Retina (tissue), 1 donor: ENCODE data around the gene AURKAIP1.
"Not testable (repeated sequence)": the region's sequence is repeated elsewhere in the genome, so short reads cannot be mapped to it uniquely, and the experiment has no call there.

Experiments used
- DNase-seq: peaks from one replicate; pipeline ENCODE4 v3.0.0-alpha.2; 2016

AURKAIP1 gene

GRCh38 chr1:1406101-1406820, 31.3 kb upstream of the AURKAIP1 start:
- no peak for DNase-seq

DNA sequence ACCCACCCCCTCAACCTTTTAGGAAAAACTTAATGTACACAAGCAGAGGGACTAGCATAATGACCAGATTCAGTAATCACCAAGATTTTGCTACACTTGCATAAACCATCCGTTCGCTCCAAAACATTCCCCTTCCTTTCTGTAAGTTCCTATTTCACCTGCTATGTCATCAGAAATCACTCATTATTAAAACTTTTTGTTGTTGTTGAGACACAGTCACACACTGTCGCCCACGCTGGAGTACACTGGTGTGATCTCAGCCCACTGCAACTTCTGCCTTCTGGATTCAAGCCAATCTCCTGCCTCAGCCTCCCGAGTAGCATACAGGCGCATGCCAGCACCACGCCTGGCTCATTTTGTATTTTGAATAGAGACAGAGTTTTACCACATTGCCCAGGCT, 28.6 kb upstream of the AURKAIP1 start:
- no peak for DNase-seq

DNA sequence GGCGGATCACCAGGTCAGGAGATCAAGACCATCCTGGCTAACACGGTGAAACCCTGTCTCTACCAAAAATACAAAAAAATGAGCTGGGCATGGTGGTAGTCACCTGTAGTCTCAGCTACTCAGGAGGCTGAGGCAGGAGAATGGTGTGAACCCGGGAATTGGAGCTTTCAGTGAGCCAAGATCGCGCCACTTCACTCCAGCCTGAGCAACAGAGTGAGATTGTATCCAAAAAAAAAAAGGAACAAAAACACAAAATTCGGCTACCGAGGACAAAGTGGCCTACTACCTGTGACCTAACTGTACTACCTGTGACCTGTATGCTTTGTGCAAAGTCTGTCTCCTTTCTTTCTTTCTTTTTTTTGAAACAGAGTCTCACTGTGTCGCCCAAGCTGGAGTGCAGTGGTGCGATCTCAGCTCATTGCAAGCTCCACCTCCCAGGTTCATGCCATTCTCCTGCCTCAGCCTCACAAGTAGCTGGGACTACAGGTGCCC, 27.9 kb upstream of the AURKAIP1 start:
- DNase-seq: not testable (repeated sequence)

DNA sequence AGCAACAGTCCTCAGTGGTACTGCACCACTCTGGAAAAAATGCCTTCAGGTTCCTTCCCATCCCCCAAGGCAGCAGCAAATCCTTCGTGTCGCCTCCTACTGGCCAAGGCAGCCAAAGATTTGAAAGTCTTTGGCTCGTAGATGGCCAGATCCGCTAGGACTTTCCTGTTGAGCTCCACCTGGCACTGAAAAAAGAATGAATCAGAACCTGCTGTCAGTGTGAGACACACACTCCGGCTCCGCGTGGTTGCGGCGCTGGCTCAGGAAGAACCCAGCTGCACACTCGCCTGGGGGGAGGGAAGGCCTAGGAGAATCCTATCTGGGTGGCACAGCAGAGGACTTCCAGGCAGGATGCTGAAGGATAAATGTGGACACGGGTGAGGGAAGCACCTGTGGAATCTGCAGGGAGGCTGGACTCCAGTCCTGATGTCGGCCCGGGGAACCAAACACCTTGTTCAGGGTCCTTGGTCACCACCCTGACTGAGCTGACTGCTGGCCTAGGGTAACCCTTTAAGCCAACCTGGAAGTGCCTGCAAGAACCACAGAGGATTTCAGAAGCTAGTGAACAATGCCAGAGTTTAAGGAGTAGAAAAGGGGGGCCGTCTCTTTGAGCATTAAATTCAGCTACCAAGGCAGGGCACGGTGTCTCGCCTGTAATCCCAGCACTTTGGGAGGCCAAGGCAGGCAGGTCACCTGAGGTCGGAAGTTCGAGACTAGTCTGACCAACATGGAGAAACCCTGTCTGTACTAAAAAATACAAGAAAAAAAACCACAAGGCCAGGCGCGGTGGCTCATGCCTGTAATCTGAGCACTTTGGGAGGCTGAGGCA, 27.3 kb upstream of the AURKAIP1 start:
- DNase-seq: no peak

GRCh38 chr1:1401457-1402010, 26.5 kb upstream of the AURKAIP1 start:
- no peak for DNase-seq

- DNase-seq: no peak
Measured at GRCh38 chr1:1400576-1401456, 25.8 kb upstream of the AURKAIP1 start.

GRCh38 chr1:1399872-1400575, 25.0 kb upstream of the AURKAIP1 start:
- DNase-seq: no peak

DNA sequence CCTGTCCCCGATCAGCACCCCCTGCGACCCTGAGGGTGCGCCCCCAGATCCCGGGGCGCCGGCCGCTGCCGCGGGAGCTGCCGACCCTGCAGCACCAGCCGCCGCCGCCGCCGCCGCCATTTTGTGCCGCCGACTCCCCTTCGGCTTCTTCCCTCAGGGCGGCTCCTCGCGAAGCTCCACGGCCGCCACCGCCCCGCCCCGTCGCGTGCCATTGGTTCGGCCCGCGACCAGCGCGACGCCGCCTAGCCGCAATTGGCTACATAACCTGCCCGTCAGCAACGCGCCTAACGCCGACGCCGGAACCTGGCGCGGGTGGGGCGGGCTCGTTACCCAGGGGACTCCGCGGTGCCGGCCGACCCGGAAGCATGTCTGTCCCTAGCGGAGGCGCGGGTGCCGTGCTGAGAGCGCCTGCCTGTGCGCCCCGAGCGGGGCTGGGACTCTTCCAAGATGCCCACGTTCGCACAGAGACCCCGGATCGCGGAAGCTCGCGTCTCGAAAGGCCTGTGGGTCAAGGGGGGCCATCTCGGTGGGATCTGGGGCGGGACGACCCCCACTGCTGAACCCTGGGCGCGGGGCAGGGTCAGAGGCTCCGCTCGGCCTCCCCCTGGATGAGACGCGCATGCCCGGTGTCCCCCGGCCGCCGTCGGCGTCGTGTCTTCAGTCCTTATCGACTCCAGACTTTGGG, 24.3 kb upstream of the AURKAIP1 start, which contains the start of gene CCNL2:
Gene CCNL2, minus strand, starts transcription at position 149 of the 685 bp plus-strand sequence. Its CDS starts 29 bp downstream, at position 120.
- peak; percentile 99 for DNase-seq

GRCh38 chr1:1398677-1399186, 23.7 kb upstream of the AURKAIP1 start:
- no peak for DNase-seq

DNA sequence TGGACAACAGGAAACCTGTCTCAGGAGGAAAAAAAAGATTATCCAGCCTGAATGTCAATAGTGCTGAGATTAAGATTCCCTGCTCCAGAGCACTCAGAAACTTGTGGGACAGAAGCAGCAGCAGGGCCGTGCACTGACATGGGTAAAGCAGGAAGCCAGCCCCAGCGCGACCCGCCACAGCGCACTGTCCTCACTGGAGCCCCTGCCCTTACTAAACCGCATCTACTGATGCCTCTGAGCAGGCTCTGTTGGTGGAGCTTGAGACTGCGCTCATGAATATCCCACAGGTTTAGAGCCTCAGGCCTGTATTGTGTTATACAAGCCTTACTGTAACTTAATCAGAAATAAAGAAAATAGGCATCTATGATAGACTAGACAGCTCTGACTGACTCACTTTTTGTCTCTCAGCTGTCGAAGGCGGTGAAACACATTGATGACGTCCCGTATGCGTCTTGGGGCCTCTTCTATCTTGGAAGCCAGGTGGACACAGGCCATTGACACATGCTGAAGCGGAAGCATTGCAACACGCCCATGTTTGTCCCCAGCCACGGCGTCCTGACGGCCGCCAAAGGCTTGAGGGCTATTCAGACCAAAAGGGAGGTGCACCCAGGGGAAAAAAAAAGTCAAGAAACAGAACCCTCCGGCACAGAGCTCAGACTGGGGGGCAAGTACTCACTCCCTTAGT, 23.0 kb upstream of the AURKAIP1 start:
- DNase-seq: no peak

- DNase-seq: no peak
Measured at GRCh38 chr1:1395166-1395565, 20.2 kb upstream of the AURKAIP1 start.

- no peak for DNase-seq
Measured at GRCh38 chr1:1394116-1394515, 19.1 kb upstream of the AURKAIP1 start.

GRCh38 chr1:1393428-1393827, 18.4 kb upstream of the AURKAIP1 start:
- DNase-seq: no peak

DNA sequence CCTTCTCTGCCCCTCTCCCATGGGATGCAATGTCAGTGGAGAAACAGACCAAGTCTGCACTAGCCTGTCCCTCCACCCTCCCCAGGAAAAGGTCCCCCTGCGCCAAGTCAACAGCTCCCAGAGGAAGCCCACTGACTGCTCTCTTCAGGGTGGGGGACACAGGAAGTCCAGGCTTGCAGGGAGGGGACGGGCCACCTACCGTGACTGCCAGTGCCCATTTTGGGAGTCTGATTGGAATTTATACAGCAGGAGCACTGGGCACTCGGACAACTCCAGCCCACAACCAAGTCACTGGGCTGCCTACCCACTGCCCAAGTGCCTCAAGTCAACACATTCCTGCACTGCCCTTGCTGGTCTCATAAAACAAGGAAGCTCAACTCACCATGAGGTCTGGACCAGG, 18.0 kb upstream of the AURKAIP1 start:
- no peak for DNase-seq

- DNase-seq: no peak
Measured at GRCh38 chr1:1391225-1391624, 16.2 kb upstream of the AURKAIP1 start.

GRCh38 chr1:1390675-1391074, 15.7 kb upstream of the AURKAIP1 start:
- DNase-seq: no peak

- DNase-seq: no peak
Measured at GRCh38 chr1:1388078-1388472, 13.1 kb upstream of the AURKAIP1 start.

GRCh38 chr1:1387098-1388077, 12.4 kb upstream of the AURKAIP1 start:
- no peak for DNase-seq

DNA sequence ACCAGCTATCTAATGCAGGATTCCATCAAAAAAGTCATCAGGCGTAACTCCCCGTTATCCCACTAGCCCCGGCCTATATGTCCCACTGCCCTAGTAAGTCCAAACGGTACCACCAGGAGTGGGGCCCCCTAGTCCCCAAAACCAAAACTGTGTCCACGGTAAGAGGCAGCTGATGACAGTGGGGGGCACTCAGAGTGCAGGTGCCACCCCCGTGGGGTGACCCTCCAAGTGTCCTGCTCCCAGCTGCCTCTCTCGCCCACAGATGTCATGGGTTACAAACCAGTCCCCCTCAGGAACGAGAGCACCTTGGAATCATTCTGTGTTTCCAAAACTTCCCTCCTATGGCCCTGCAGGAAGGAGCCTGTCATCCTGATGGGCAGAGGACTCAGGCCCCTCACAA, 10.9 kb upstream of the AURKAIP1 start:
- DNase-seq: no peak
